AG04449 (cell line): ENCODE results near the gene RILPL2.
A peak's percentile ranks its signal among the peaks of the same experiment; 100 is the strongest.
"Not testable (repeated sequence)": the region's sequence is repeated elsewhere in the genome, so short reads cannot be mapped to it uniquely, and the experiment has no call there.

Experiments used
- CTCF ChIA-PET: fragments of 350-600 bp; formaldehyde crosslinking; extraction: SDS; loops from one replicate; lab custom pipeline; 2021; ENCODE audit warnings: antibody characterized with exemption; lab: Yijun Ruan, JAX
- POLR2A ChIA-PET: fragments of 400-600, 350-600 bp; formaldehyde crosslinking; extraction: SDS; loops from one replicate; lab custom pipeline; 2020; ENCODE audit warnings: antibody characterized with exemption, inconsistent platforms; lab: Yijun Ruan, JAX
- DNase-seq: peaks from one replicate; pipeline ENCODE4 v3.0.0-alpha.2; 2010; ENCODE audit warnings: low read depth, low spot score
- H3K4me3 ChIP-seq: 2 replicates; pipeline ENCODE4 v1.5.1; 2011; ENCODE audit warnings: low read depth, mild to moderate bottlenecking, control low read depth, low read length
- TF ChIP-seq, protein P1 (sequence below): IDR thresholded peaks from one replicate; pipeline ENCODE4 v1.5.1; 2011; ENCODE audit warnings: mild to moderate bottlenecking, moderate library complexity, low read length, control low read depth, inconsistent platforms; ENCODE audit not compliant: insufficient read depth; ENCODE audit errors: missing control alignments

RILPL2 gene

DNA sequence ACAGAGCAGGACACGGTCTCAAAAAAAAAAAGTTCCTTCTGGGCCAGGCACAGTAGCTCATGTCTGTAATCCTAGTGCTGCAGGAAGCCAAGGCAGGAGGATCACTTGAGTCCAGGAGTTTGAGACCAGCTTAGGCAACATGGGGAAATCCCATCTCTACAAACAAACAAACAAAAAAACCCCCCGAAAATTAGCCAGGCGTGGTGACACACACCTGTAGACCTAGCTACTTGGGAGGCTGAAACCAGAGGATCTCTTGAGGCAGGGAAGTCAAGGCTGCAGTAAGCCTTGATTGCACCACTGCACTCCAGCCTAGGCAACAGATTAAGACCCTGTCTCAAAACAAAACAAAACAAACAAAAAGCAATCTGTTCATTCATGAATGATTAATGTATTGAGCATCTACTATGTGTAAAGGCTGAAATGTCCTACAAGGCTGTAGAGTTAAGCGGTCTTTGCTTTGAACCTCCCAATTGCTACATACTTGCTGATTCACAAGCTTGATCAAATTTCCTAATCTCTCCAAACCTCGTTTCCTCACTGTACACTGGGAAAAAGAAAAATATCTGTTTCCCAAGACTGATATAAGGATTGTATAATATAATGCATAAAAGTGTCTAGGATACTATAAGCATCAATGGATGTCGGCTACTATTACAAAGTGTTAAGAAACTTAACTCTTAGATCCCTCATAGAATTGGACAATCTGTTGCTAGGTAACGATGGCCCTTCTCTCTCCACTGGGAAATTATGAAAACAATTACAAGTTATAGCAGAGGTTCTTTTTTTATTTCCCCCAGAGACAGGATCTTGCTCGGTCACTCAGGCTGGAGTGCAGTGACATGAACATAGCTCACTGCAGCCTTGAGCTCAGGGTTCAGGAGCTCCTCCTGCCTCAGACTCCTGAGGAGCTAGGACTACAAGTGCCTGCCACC, 7.9 kb upstream of the RILPL2 start:
- TF ChIP-seq, protein P1, sequence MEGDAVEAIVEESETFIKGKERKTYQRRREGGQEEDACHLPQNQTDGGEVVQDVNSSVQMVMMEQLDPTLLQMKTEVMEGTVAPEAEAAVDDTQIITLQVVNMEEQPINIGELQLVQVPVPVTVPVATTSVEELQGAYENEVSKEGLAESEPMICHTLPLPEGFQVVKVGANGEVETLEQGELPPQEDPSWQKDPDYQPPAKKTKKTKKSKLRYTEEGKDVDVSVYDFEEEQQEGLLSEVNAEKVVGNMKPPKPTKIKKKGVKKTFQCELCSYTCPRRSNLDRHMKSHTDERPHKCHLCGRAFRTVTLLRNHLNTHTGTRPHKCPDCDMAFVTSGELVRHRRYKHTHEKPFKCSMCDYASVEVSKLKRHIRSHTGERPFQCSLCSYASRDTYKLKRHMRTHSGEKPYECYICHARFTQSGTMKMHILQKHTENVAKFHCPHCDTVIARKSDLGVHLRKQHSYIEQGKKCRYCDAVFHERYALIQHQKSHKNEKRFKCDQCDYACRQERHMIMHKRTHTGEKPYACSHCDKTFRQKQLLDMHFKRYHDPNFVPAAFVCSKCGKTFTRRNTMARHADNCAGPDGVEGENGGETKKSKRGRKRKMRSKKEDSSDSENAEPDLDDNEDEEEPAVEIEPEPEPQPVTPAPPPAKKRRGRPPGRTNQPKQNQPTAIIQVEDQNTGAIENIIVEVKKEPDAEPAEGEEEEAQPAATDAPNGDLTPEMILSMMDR: no peak
- DNase-seq: no peak
- POLR2A ChIA-PET: no interaction called here
- CTCF ChIA-PET: interaction anchor here (1.8 kb wide), 1 partner anchor 9 kb away, joined by 4 read pairs; no protein-coding TSS in a partner anchor
- H3K4me3 ChIP-seq: no peak overlapping the region

DNA sequence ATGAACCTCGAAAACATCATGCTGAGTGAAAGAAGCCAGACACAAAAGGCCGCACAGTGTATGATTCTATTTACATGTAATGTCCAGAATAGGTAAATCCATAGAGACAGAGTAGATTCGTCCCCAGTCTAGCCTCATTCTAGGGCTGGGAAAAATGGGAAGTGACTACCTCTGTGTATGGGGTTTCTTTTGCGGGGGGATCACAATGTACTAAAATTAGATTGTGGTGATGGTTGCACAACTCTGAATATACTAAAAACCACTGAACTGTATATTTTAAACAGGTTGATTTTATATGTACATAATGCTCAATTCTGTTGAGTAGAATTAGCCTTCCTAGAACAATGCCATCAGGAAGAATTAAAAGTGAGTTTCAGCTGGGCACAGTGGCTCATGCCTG, 6.3 kb upstream of the RILPL2 start:
- TF ChIP-seq, protein P1: no peak
- no peak for DNase-seq
- POLR2A ChIA-PET: interaction anchor here (0.6 kb wide), 2 partner anchors 16 to 81 kb away, joined by 3 read pairs; no protein-coding TSS in a partner anchor
- CTCF ChIA-PET: no interaction called here
- no peak overlapping the region for H3K4me3 ChIP-seq

DNA sequence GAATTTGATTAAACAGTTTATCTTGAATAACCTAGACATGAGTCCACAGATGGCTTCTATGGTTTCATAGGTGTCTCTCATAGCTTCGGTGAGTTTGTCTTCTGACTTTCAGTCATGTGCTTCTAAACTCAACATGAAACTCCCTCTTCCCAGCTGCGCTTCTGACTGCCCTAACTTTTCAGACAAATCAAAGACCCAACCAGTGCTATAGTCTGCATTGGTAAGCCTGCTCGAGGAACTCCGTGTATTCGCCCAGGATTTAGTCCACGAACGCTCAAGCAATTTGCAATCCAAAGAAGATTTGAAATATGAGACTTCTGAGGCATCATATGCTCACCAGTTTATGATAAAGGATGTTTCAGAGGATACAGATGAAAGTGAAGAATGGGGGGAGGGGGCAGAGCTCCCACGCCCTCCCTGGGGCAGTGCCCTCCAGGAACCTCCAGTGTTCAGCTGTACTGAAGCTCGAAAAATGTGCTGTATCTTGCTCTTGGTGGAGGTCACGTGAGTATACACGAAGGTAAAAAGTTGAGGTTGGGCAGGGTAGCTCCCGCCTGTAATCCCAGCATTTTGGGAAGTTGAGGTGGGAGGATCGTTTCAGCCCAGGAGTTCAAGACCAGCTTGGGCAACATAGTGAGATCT, 5.2 kb upstream of the RILPL2 start:
- ChIA-PET POLR2A (interaction anchor here (0.6 kb wide), 1 partner anchor 37 kb away, joined by 3 read pairs; no protein-coding TSS in a partner anchor), CTCF (no interaction called here)
- no peak for DNase-seq
- TF ChIP-seq, protein P1: no peak
- H3K4me3 ChIP-seq: no peak overlapping the region

DNA sequence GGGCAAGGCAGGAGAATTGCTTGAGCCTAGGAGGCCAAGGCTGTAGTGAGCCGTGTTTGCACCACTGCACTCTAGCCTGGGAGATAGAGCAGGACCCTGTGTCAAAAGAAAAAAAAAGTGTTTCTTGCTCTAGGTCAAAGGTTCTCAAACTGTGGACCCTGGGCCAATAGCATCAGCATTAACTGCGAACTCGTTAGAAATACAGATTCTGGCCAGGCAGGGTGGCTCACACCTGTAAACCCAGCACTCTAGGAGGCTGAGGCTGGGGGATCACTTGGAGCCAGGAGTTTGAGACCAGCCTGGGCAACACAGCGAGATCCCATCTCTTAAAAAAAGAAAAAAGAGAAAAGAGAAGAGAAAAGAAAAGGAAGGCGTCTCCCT, 858 bp downstream of the RILPL2 start:
- ChIA-PET CTCF (interaction anchor here (1.1 kb wide), 3 partner anchors 10 to 146 kb away, joined by 3 to 5 read pairs (median 4); no protein-coding TSS in a partner anchor), POLR2A (no interaction called here)
- TF ChIP-seq, protein P1: no peak
- H3K4me3 ChIP-seq: peak overlapping the region; percentile 87
- no peak for DNase-seq

DNA sequence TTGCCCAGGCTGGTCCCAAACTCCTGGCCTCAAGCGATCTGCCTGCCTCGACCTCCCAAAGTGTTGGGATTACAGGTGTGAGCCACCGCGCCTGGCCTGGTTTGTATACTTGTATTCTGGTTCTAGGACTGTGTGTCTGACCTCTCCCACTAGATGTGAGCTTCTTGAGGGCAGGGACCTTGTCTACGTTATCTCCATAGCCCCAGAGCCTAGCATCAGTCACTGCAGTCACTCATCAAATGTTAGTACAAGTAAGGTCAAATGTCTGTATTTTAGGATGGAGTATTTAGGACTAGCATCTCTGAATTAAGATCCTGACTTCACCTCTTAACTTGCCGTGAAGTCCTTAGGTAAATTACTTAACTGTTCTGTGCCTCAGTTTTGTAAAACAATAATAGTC, 2.9 kb downstream of the RILPL2 start:
- CTCF ChIA-PET: interaction anchor here (0.8 kb wide), 1 partner anchor 68 kb away, joined by 3 read pairs; no protein-coding TSS in a partner anchor

DNA sequence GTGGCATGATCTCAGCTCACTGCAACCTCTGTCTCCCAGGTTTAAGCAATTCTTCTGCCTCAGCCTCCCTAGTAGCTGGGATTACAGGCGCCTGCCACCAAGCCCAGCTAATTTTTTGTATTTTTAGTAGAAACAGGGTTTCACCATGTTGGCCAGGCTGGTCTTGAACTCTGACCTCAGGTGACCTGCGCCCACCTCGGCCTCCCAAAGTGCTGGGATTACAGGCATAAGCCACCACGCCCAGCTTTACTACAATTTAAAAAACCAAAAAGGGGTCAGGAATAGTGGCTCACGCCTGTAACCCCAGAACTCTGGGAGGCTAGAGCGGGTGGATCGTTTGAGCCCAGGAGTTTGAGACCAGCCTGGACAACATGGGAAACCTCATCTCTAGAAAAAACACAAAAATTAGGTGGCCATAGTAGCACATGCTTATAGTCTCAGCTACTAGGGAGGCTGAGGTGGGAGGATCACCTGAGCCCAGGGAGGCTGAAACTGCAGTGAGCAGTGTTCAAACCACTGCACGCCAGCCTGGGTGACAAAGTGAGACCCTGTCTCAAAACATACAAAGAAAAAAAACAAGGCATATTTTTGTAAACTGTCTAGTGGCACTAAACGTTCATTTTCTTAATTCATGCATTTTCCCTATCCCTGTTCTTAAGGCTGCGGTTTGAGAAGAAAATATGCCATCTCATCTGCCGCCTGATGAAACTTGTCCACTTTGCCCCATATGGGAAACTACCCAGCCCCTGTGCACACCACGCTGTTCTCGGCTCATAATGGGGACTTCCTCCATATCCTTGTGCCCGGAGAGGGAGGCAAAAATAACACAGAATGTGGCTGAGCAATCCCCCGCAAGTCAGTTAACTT, 4.3 kb downstream of the RILPL2 start:
- H3K4me3 ChIP-seq, CTCF ChIA-PET, DNase-seq: not testable (repeated sequence)
- POLR2A ChIA-PET: interaction anchor here (0.6 to 0.7 kb wide), 2 partner anchors 33 to 330 kb away, joined by 3 to 4 read pairs; no protein-coding TSS in a partner anchor

More for the DNA sequence above, 2.9 kb downstream of the RILPL2 start:
- TF ChIP-seq, protein P1: no peak
- no peak for DNase-seq
- H3K4me3 ChIP-seq: no peak overlapping the region
- POLR2A ChIA-PET: interaction anchor here (0.7 kb wide), 1 partner anchor 30 kb away, joined by 3 read pairs; no protein-coding TSS in a partner anchor

DNA sequence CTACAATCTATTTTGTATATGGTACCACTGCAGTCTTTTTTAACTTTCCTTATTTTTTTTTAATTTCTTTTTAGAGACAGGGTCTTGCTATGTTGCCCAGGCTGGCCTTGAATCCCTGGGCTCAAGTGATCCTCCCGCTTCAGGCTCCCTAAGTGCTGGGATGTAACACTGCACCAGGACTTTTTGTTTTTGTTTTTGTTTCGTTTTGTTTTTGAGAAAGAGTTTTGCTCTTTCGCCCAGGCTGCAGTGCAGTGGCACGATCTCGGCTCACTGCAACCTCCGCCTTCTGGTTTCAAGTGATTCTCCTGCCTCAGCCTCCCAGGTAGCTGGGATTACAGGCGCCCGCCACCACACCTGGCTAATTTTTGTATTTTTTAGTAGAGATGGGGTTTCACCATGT, 7.4 kb downstream of the RILPL2 start:
- H3K4me3 ChIP-seq, POLR2A ChIA-PET, DNase-seq, CTCF ChIA-PET: not testable (repeated sequence)
